GM12878 (cell line): ENCODE results near the gene NLN. TPM values are rescaled to one million over a fixed set of nuclear protein-coding genes. Genes with fewer than 3 reads are reported as not detected.

ENCODE experiments used
- ATAC-seq: fragments of 200-7000 bp; cut with Tn5 transposase; 3 replicates; pipeline ENCODE4 v1.9.1; 2020; ENCODE audit warnings: mild to moderate bottlenecking, moderate library complexity
- BruUV-seq: library from RNA; stranded (reverse); fragments of 400-500 nt; replicated peaks from 2 replicates; lab custom pipeline; 2021; lab: Mats Ljungman, UMichigan
- CTCF ChIA-PET: fragments of 300-600 bp; sonication (Branson Sonifier 250); formaldehyde crosslinking; extraction: SDS; loops from one replicate; lab custom pipeline; 2021; ENCODE audit warnings: inconsistent platforms; lab: Yijun Ruan, JAX
- POLR2A ChIA-PET: fragments of 350-600 bp; formaldehyde crosslinking; extraction: SDS; loops from one replicate; lab custom pipeline; 2021; ENCODE audit warnings: inconsistent platforms; lab: Charles Lee
- RAD21 ChIA-PET: fragments of 300-600 bp; sonication (Branson Sonifier 250); formaldehyde crosslinking; loops from one replicate; lab custom pipeline; 2023; ENCODE audit warnings: antibody characterized with exemption; ENCODE audit not compliant: unreplicated experiment; lab: Charles Lee
- SMC1A ChIA-PET: fragments of 300-600 bp; sonication (Branson Sonifier 250); formaldehyde crosslinking; loops from one replicate; lab custom pipeline; 2023; ENCODE audit not compliant: unreplicated experiment, uncharacterized antibody; lab: Charles Lee
- DNase-seq: peaks from one replicate; pipeline ENCODE4 v3.0.0-alpha.2; 2011; ENCODE audit warnings: low read depth, low spot score
- FAIRE-seq: peaks from 3 replicates; lab custom pipeline; 2011; peaks lifted over from hg19 to GRCh38; lab: Jason Lieb, UNC
- H2AFZ ChIP-seq: 2 replicates; pipeline ENCODE4 v1.6.0; 2011; ENCODE audit warnings: low read depth, low read length, control low read depth; ENCODE audit not compliant: control insufficient read depth
- H3K27ac ChIP-seq: 2 replicates; pipeline ENCODE4 v1.5.1; 2011; ENCODE audit warnings: control low read depth; ENCODE audit not compliant: control insufficient read depth, insufficient read depth
- H3K27me3 ChIP-seq, 2 experiments: replicated peaks in 1 of 2; 2 replicates each; pipeline versions ENCODE4 v1.6.0 to v1.6.1; 2011; ENCODE audit warnings: low read length in 1 of 2; ENCODE audit not compliant: control insufficient read depth in 2 of 2, insufficient read depth in 2 of 2
- H3K36me3 ChIP-seq, 2 experiments: 2 replicates each; pipeline ENCODE4 v1.5.1; 2011; ENCODE audit warnings: low read length in 1 of 2; ENCODE audit not compliant: control insufficient read depth in 2 of 2, insufficient read depth in 2 of 2
- H3K4me1 ChIP-seq: 2 replicates; pipeline ENCODE4 v1.6.1; 2011; ENCODE audit warnings: mild to moderate bottlenecking, low read length, moderate library complexity, mixed read lengths; ENCODE audit not compliant: control insufficient read depth, insufficient read depth
- H3K4me2 ChIP-seq: 2 replicates; pipeline ENCODE4 v1.6.0; 2011; ENCODE audit warnings: control low read depth; ENCODE audit not compliant: control insufficient read depth, insufficient read depth
- H3K4me3 ChIP-seq: fragments of 200-600 bp; sonication (generic); 2 replicates; pipeline ENCODE4 v1.5.1; 2016
- H3K79me2 ChIP-seq: 2 replicates; pipeline ENCODE4 v1.6.0; 2011; ENCODE audit warnings: low read length; ENCODE audit not compliant: control insufficient read depth, insufficient read depth
- H3K9ac ChIP-seq: 2 replicates; pipeline ENCODE4 v1.8.0; 2011; ENCODE audit warnings: low read length, control low read depth, mixed read lengths; ENCODE audit not compliant: control insufficient read depth, insufficient read depth
- H3K9me3 ChIP-seq: replicated peaks from 3 replicates; pipeline ENCODE4 v1.5.1; 2011; ENCODE audit warnings: mild to moderate bottlenecking, low read length; ENCODE audit not compliant: control insufficient read depth, insufficient read depth
- H4K20me1 ChIP-seq: 2 replicates; pipeline ENCODE4 v1.6.0; 2011; ENCODE audit not compliant: control insufficient read depth, insufficient read depth
- ATF7 ChIP-seq: fragments of 450-650 bp; IDR thresholded peaks from 2 replicates; pipeline ENCODE4 v1.6.1; 2016; ENCODE audit warnings: low read depth, mild to moderate bottlenecking
- JUND ChIP-seq: IDR thresholded peaks from 2 replicates; pipeline ENCODE4 v1.6.1; 2012; ENCODE audit warnings: low read depth, mild to moderate bottlenecking, low read length, improper control_type of control experiment, moderate library complexity
- KAT2A ChIP-seq: conservative IDR thresholded peaks from 2 replicates; pipeline ENCODE4 v1.6.1; 2011; ENCODE audit warnings: low read depth, low read length; ENCODE audit not compliant: control insufficient read depth
- LARP7 ChIP-seq: fragments of 450-650 bp; IDR thresholded peaks from 2 replicates; pipeline ENCODE4 v1.6.1; 2017; ENCODE audit warnings: mild to moderate bottlenecking
- MYC ChIP-seq: IDR thresholded peaks from 2 replicates; pipeline ENCODE4 v1.6.1; 2011; ENCODE audit warnings: mild to moderate bottlenecking, low read length, moderate library complexity, inconsistent platforms; ENCODE audit not compliant: insufficient read depth, insufficient replicate concordance, insufficient read length, severe bottlenecking
- NFYB ChIP-seq: IDR thresholded peaks from 2 replicates; pipeline ENCODE4 v1.6.1; 2011; ENCODE audit warnings: low read depth, mild to moderate bottlenecking, low read length, improper control_type of control experiment, moderate library complexity; ENCODE audit not compliant: insufficient read depth
- SPI1 ChIP-seq: IDR thresholded peaks from 2 replicates; pipeline ENCODE4 v1.6.1; 2011; ENCODE audit warnings: low read depth, mild to moderate bottlenecking, low read length, moderate library complexity, borderline replicate concordance; ENCODE audit not compliant: insufficient read depth
- TAF1 ChIP-seq: IDR thresholded peaks from 2 replicates; pipeline ENCODE4 v1.6.1; 2011; ENCODE audit warnings: mild to moderate bottlenecking, low read depth, low read length, borderline replicate concordance
- ZNF217 ChIP-seq: fragments of 450-650 bp; IDR thresholded peaks from 2 replicates; pipeline ENCODE4 v1.6.1; 2017; ENCODE audit warnings: antibody characterized with exemption, mild to moderate bottlenecking
- WGBS: methylation state at CpG from one replicate; pipeline ENCODE4 v1.1.6; 2016; ENCODE audit warnings: low lambda C conversion rate; ENCODE audit not compliant: insufficient replicate concordance, insufficient coverage; ENCODE audit errors: missing lambda C conversion rate; 5-methylcytosine and 5-hydroxymethylcytosine counted together
- in situ Hi-C: fragments of 300-500 bp; cut with MboI; formaldehyde crosslinking; loops from 9 replicates; pipeline ENCODE4 v1.14.3; 2018; ENCODE audit warnings: mixed read lengths
- intact Hi-C: fragments of 100-400 bp; cut with micrococcal nuclease; formaldehyde crosslinking; loops from one replicate; pipeline ENCODE4 v1.14.2; 2022; ENCODE audit not compliant: unreplicated experiment
- polyA plus RNA-seq, 11 experiments: library from polyadenylated mRNA; depleted of rRNA in 4 of 11; unstranded in 6 of 11; stranded (reverse) in 5 of 11; fragments of >200 nt; fragmentation: Nextera tagmentation in 4 of 11; fragmentation: Illumina TruSeq in 1 of 11; extraction: Ambion mirVana in 4 of 11; extraction: Trizol in 1 of 11; gene quantifications; 1 replicate in 1 of 11; 2 replicates in 10 of 11; pipeline versions ENCODE4 v1.2.1 to v1.2.3, GENCODE V29; 2011 to 2016; ENCODE audit warnings: inconsistent platforms in 2 of 11, missing spikeins in 2 of 11, low read depth in 1 of 11
- total RNA-seq, 4 experiments: library from RNA; depleted of rRNA in 3 of 4; stranded (reverse); fragments of >200 nt in 3 of 4; fragmentation: Illumina TruSeq in 1 of 4; extraction: Trizol in 1 of 4; gene quantifications; 2 replicates each; pipeline versions ENCODE4 v1.2.1 to v1.2.3, GENCODE V29; 2013 to 2021

Gene NLN
- total and polyA plus RNA-seq, 10 of the 15 experiments (the other 5 are each of a cell fraction or from before 2014, with no cell fraction given) = 6.8 to 56.9 (median 33.3) TPM

DNA sequence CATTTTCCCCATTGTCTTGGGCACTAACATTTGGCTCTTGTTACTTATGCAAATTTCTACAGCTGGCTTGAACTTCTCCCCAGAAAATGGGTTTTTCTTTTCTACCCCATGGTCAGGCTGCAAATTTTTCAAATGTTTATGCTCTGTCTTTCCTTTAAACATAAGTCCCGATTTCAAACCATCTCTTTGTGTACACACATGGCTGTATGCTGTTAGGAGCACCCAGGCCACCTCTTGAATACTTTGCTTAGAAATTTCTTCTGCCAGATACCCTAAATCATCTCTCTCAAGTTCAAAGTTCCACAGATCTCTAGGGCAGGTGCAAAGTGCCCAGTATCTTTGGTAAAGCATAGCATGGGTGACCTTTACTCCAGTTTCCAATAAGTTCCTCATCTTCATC, 45.6 kb downstream of the NLN start:
- Histone ChIP-seq H2AFZ (no peak overlapping the region), H3K27me3 (no peaks in the 10 kb centered on the region), H3K4me2 (no peak overlapping the region), H3K9me3 (peaks cover 6% of the 10 kb centered on the region; the same call in 2 of the 3 replicates), H3K9ac (no peak overlapping the region), H3K36me3 (no peaks in the 10 kb centered on the region; a peak in 1 of 4 replicates), H3K27ac (no peak overlapping the region), H3K4me1 (no peaks in the 10 kb centered on the region), H3K79me2 (no peaks in the 10 kb centered on the region), H3K4me3 (no peak overlapping the region), H4K20me1 (no peaks in the 10 kb centered on the region)
- DNase-seq (no peak), ATAC-seq (no peak), FAIRE-seq (no peak)
- intact Hi-C loops (no loop called here), in situ Hi-C loops (no loop called here)
- ChIA-PET CTCF (no interaction called here), RAD21 (no interaction called here), POLR2A (no interaction called here), SMC1A (interaction anchor here (1.0 kb wide), 1 partner anchor 64 kb away, joined by 3 read pairs; no protein-coding TSS in a partner anchor)
- 87% methylated on average over 1 of the region's 1 CpG for WGBS
- TF ChIP-seq TAF1 (no peak), KAT2A (no peak), JUND (no peak), SPI1 (no peak), ZNF217 (no peak), NFYB (no peak), LARP7 (no peak), ATF7 (no peak), MYC (no peak)
- no TSS peak for BruUV-seq
